ENCODE data around the gene CFAP100.

GRCh38 chr3:126370055-126370454 lies 24.7 kb upstream of the CFAP100 start:
- TF ChIP-seq, protein P1, sequence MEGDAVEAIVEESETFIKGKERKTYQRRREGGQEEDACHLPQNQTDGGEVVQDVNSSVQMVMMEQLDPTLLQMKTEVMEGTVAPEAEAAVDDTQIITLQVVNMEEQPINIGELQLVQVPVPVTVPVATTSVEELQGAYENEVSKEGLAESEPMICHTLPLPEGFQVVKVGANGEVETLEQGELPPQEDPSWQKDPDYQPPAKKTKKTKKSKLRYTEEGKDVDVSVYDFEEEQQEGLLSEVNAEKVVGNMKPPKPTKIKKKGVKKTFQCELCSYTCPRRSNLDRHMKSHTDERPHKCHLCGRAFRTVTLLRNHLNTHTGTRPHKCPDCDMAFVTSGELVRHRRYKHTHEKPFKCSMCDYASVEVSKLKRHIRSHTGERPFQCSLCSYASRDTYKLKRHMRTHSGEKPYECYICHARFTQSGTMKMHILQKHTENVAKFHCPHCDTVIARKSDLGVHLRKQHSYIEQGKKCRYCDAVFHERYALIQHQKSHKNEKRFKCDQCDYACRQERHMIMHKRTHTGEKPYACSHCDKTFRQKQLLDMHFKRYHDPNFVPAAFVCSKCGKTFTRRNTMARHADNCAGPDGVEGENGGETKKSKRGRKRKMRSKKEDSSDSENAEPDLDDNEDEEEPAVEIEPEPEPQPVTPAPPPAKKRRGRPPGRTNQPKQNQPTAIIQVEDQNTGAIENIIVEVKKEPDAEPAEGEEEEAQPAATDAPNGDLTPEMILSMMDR (IDR thresholded peaks at IDR 0.05) = no peak
- no peak for TF ChIP-seq POLR2A (IDR thresholded peaks at IDR 0.05)

All from adrenal gland (tissue), 5 donors.